ENCODE data around the gene DGKB. TPM values are rescaled to one million over a fixed set of nuclear protein-coding genes. Genes with fewer than 3 reads are reported as not detected.

DGKB gene
- total and polyA plus RNA-seq, 12 donors, result 0.07 to 5.8 (median 1.5) TPM; not detected in 3

DNA sequence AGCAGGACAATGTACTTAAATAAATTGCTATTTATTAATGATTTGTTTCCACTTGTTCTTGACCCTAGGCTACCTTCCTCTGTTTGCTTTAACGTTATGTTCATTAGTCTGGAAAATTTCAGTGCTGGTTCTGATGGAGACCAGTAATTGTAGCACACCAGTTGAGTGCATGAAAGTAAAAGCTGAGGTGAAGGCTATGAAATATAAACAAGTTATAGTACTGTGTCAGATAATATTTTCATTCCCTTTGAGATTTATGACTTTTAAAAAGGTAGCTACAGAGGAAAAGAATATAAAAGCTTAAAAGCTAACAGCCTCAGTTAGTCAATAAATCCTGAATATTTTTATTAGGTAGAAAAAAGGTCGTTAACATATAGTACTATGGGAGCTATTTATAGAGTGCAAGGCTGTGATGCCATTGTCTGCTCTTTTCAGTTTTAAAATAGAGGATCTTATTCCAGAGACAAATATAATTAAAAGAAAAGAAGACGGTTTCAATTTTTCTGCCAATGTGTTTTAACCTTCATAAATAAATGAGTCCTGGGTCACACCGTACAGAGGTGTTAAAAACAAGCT is 561.3 kb downstream of the DGKB start:
- TF ChIP-seq, protein P1, sequence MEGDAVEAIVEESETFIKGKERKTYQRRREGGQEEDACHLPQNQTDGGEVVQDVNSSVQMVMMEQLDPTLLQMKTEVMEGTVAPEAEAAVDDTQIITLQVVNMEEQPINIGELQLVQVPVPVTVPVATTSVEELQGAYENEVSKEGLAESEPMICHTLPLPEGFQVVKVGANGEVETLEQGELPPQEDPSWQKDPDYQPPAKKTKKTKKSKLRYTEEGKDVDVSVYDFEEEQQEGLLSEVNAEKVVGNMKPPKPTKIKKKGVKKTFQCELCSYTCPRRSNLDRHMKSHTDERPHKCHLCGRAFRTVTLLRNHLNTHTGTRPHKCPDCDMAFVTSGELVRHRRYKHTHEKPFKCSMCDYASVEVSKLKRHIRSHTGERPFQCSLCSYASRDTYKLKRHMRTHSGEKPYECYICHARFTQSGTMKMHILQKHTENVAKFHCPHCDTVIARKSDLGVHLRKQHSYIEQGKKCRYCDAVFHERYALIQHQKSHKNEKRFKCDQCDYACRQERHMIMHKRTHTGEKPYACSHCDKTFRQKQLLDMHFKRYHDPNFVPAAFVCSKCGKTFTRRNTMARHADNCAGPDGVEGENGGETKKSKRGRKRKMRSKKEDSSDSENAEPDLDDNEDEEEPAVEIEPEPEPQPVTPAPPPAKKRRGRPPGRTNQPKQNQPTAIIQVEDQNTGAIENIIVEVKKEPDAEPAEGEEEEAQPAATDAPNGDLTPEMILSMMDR (IDR thresholded peaks at IDR 0.05), result no peak
- no peak for TF ChIP-seq POLR2A (IDR thresholded peaks at IDR 0.05)
- H3K4me1 ChIP-seq (replicated peaks in 1 of 2), result no peaks in the 10 kb centered on the region
- no peak overlapping the region for H3K27ac ChIP-seq
- H3K4me3 ChIP-seq, result no peak overlapping the region
- WGBS, 4 donors, result 60 to 63% (median 62%) methylated on average over 4 of the region's 4 CpGs
- intact Hi-C loops (cut with DNase I), result no loop called here
- H3K27me3 ChIP-seq, result no peaks in the 10 kb centered on the region
- H3K36me3 ChIP-seq (replicated peaks in 1 of 2), result no peaks in the 10 kb centered on the region
- no peaks in the 10 kb centered on the region for H3K9me3 ChIP-seq (replicated peaks in 1 of 3)
- no peak for DNase-seq

DNA sequence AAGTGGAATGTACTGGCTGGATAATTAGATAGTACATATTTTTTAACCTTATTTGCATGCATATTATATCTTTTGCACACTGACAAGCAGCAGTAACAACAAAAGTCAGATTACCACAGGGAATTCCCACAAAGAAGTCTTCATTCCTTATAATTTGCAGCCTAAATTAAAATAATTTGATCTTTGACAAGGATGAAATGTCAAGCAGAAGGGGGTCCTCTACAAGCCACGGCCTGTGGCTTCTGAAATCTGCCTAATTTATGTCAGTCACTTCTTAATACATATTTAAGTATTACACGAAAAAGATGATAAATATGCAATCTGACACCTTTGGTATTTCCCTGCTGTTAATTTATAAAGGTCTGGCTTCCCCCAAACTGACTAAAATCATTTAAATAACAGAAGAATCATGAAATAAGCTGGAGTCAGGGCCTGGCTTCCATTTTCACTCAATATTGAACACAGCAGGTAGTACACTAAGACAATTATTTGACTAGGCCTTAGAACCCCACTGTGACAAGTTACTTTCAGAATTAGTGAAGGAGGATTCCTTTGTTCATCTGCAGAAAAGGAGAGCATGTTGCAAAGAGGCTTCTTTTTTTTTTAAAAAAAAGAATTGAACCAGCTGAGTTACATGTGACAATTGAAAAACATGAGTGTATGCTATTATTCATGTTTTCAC is 562.0 kb downstream of the DGKB start:
- Histone ChIP-seq H3K4me1 (replicated peaks in 1 of 2) (no peaks in the 10 kb centered on the region), H3K27ac (no peak overlapping the region), H3K27me3 (no peaks in the 10 kb centered on the region), H3K4me3 (no peak overlapping the region), H3K36me3 (replicated peaks in 1 of 2) (no peaks in the 10 kb centered on the region), H3K9me3 (replicated peaks in 1 of 3) (no peaks in the 10 kb centered on the region)
- DNase-seq, result no peak
- WGBS, 4 donors, result 76 to 87% (median 83%) methylated on average over 2 of the region's 2 CpGs
- intact Hi-C loops (cut with DNase I), result no loop called here
- no peak for TF ChIP-seq POLR2A (IDR thresholded peaks at IDR 0.05)
- TF ChIP-seq, protein P1 (IDR thresholded peaks at IDR 0.05), result no peak

DNA sequence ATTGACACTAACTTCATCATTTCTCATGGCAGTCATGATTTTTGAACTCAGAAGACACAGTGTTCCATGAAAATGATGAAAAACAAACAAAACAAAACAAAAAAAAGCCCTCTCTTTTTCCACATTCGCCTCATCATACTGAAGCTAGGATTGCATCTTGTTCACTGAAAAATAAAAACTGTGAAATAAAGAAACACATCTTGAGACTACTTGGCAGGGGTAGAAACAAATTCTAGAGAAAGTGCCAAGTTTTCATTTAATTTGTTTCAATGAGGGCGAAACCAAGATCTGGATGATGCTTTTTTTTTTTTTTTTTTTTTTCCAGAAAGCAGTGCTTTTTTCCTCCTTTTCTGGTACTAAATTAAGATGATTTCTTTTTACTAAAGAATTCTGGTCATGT is 562.7 kb downstream of the DGKB start:
- Histone ChIP-seq H3K9me3 (replicated peaks in 1 of 3) (no peaks in the 10 kb centered on the region), H3K27me3 (no peaks in the 10 kb centered on the region), H3K36me3 (replicated peaks in 1 of 2) (no peaks in the 10 kb centered on the region), H3K4me1 (replicated peaks in 1 of 2) (no peaks in the 10 kb centered on the region), H3K4me3 (no peak overlapping the region), H3K27ac (no peak overlapping the region)
- TF ChIP-seq, protein P1 (IDR thresholded peaks at IDR 0.05), result no peak
- no peak for TF ChIP-seq POLR2A (IDR thresholded peaks at IDR 0.05)
- intact Hi-C loops (cut with DNase I), result no loop called here
- no peak for DNase-seq
- WGBS, 4 donors, result 81 to 90% (median 87%) methylated on average over 2 of the region's 2 CpGs

DNA sequence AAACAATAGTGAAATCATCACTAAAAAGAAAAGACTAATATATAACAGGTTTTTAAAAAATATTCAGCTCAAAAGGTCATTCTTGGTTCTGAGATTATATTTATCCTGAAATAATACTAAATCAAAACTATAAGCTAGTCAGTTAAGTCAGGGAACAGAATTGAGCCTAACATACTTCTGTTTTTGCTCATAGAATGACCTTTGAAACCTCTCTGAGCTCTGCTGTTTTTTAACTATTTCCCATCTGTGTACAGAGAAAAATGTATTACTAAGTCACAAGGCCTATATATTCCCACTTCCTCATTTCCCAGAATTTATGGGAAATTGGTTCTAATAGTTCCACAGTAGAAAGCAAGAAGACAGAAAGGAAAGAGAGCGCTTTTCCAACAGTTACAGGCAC is 566.3 kb downstream of the DGKB start:
- Histone ChIP-seq H3K27me3 (no peaks in the 10 kb centered on the region), H3K36me3 (replicated peaks in 1 of 2) (no peaks in the 10 kb centered on the region), H3K9me3 (replicated peaks in 1 of 3) (no peaks in the 10 kb centered on the region), H3K4me3 (no peak overlapping the region), H3K4me1 (replicated peaks in 1 of 2) (no peaks in the 10 kb centered on the region), H3K27ac (no peak overlapping the region)
- no peak for DNase-seq
- WGBS, 4 donors, result 88 to 100% (median 95%) methylated on average over 1 of the region's 1 CpG
- intact Hi-C loops (cut with DNase I), result no loop called here
- TF ChIP-seq, protein P1 (IDR thresholded peaks at IDR 0.05), result no peak
- no peak for TF ChIP-seq POLR2A (IDR thresholded peaks at IDR 0.05)

Data from adrenal gland (tissue), 12 donors.